Body of pancreas (tissue), 4 donors: ENCODE results near the gene SORCS1.

ENCODE experiments used
- POLR2A ChIP-seq, 3 donors: fragments of 450-650 bp; IDR thresholded peaks; one replicate each; pipeline ENCODE4 v1.6.1; 2016; ENCODE audit warnings: antibody characterized with exemption in 3 of 3, mild to moderate bottlenecking in 2 of 3
- TF ChIP-seq, protein P1 (sequence below), 7 experiments: fragments of 450-650 bp in 4 of 7; fragments of 200-600 bp in 3 of 7; sonication (generic) in 3 of 7; IDR thresholded peaks; one replicate each; pipeline ENCODE4 v1.5.1; 2016 to 2019; ENCODE audit warnings: antibody characterized with exemption in 7 of 7

- TF ChIP-seq, protein P1, sequence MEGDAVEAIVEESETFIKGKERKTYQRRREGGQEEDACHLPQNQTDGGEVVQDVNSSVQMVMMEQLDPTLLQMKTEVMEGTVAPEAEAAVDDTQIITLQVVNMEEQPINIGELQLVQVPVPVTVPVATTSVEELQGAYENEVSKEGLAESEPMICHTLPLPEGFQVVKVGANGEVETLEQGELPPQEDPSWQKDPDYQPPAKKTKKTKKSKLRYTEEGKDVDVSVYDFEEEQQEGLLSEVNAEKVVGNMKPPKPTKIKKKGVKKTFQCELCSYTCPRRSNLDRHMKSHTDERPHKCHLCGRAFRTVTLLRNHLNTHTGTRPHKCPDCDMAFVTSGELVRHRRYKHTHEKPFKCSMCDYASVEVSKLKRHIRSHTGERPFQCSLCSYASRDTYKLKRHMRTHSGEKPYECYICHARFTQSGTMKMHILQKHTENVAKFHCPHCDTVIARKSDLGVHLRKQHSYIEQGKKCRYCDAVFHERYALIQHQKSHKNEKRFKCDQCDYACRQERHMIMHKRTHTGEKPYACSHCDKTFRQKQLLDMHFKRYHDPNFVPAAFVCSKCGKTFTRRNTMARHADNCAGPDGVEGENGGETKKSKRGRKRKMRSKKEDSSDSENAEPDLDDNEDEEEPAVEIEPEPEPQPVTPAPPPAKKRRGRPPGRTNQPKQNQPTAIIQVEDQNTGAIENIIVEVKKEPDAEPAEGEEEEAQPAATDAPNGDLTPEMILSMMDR (IDR thresholded peaks at IDR 0.05) = no peak
- TF ChIP-seq POLR2A (IDR thresholded peaks at IDR 0.05) = no peak
These were observed 337.8 kb downstream of the SORCS1 start for GRCh38 chr10:106826716-106827115.
